LNCAP (cell line): ENCODE data around the gene NKAIN2.

ENCODE experiments used
- CTCF ChIP-seq: fragments of 450-650 bp; IDR thresholded peaks from 2 replicates; pipeline ENCODE4 v1.5.1; 2017; ENCODE audit warnings: mild to moderate bottlenecking

NKAIN2 gene

GRCh38 chr6:124799638-124800037 is 996.0 kb downstream of the NKAIN2 start:
- TF ChIP-seq CTCF: no peak

- no peak for TF ChIP-seq CTCF
Observed at GRCh38 chr6:124800222-124800621, 996.6 kb downstream of the NKAIN2 start.

- TF ChIP-seq CTCF: no peak
Observed at GRCh38 chr6:124812067-124812466, 1008.4 kb downstream of the NKAIN2 start.

- no peak for TF ChIP-seq CTCF
Observed at GRCh38 chr6:124819346-124819745, 1015.7 kb downstream of the NKAIN2 start.

GRCh38 chr6:124822204-124822613 is 1018.5 kb downstream of the NKAIN2 start:
- no peak for TF ChIP-seq CTCF

- TF ChIP-seq CTCF: no peak
Observed at GRCh38 chr6:124822721-124823120, 1019.1 kb downstream of the NKAIN2 start.

- no peak for TF ChIP-seq CTCF
Observed at GRCh38 chr6:124823240-124824111, 1019.8 kb downstream of the NKAIN2 start.
